Posterior vena cava (tissue), 2 donors: ENCODE measurements around the gene TMEM97. TPM values are rescaled to one million over a fixed set of nuclear protein-coding genes. Genes with fewer than 3 reads are reported as not detected.

Experiments used
- DNase-seq: peaks from one replicate; pipeline ENCODE4 v3.0.0-alpha.2; 2020; ENCODE audit warnings: low spot score
- intact Hi-C, 2 donors: fragments of 100-400 bp; cut with DNase I; formaldehyde crosslinking; loops; one replicate each; pipeline versions ENCODE4 v1.14.1 to v1.14.2; 2022 to 2023
- total RNA-seq, 2 donors: library from RNA; stranded (reverse); fragmentation: NEBNext Ultra II Directional; extraction: Animal tissue kit (Norgen Biotek cat#: 25700); gene quantifications; one replicate each; pipeline ENCODE4 v1.2.1, GENCODE V29; 2021
- donor health status: DM: yes; HTN: yes; CAD: no.
- donor health status: DM: yes; HTN: yes; CAD: no.

The TMEM97 gene
- total RNA-seq, 2 donors from 2014 or later = 2.7 to 4.3 TPM

DNA sequence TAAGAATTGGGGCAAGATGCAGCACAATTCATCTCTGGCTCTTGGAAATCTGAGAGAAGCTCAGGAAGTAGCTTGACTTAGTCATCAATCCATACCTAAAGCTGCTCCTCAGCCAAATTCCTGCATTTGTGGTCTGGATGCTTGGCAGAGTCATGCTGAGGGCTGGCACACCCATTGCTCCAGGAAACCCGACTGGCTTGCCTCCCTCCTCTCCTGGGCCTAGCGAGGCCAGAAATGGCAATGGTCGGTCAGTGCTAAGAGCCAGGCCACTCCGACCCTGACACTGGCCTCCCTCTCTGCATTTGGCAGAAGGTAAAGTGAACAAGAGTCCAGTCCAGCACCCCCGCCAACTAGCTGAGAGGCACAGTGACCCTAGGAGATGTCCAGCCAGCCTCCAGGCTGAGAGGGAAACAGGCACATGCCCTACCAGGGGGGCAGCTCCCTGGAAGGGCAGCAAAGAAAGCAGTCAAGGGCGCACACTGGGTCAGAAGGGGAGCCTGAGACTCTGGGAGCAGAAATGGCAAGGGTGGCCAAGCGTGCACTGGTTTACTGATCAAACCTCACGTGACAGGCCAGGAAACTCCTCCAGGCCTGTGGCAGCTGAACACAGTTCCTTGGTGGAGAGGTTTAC lies 28.4 kb downstream of the TMEM97 start:
- DNase-seq = peak; percentile 45
- intact Hi-C loops = no loop called here

GRCh38 chr17:28348979-28349378 lies 30.0 kb downstream of the TMEM97 start:
- intact Hi-C loops = no loop called here
- peak; percentile 25 for DNase-seq

DNA sequence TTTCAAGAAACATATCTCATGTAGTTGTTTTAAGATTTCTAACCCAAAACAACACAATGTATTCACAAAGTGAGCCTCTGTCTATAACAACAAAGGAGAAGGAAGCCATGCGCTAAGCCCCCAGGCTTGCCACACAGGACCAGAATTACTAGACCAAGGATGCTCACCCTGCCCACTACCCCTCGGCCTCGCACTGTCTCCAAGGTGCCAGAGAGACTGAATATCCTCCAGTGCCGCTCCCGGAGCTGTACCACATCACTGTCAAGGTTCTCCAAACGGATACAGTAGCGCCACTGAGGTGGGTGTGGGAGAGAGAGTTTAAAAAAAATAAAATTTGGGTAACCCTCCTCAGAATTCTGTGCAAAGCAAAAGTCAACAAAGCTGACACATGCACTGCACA lies 31.3 kb downstream of the TMEM97 start:
- peak; percentile 68 for DNase-seq
- intact Hi-C loops = no loop called here

GRCh38 chr17:28357061-28357900 lies 38.3 kb downstream of the TMEM97 start, which contains the start of gene POLDIP2:
Gene POLDIP2, minus strand, starts transcription at chr17:28357527. Its CDS starts 79 bp downstream, at chr17:28357448.
- intact Hi-C loops = no loop called here

DNA sequence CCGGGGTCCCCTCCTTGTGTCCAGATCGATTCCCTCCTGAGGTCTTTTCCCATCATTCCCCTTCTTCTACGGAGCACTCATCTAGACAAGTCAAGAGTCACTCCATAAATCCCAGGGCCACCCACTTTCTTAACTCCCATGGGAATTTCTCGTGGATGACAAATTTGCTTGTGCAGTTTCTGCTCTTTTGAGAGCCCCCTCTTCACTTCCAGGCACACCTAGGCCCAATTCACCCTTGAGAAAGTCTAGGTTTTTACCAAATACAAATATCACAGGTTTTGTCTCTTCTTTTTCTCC lies 38.8 kb downstream of the TMEM97 start:
- intact Hi-C loops = no loop called here
- DNase-seq = no peak

More at GRCh38 chr17:28357061-28357900, 38.3 kb downstream of the TMEM97 start, which contains the start of gene POLDIP2:
- DNase-seq = peak; percentile 99

GRCh38 chr17:28363186-28363585 lies 44.2 kb downstream of the TMEM97 start:
- intact Hi-C loops = no loop called here
- no peak for DNase-seq

DNA sequence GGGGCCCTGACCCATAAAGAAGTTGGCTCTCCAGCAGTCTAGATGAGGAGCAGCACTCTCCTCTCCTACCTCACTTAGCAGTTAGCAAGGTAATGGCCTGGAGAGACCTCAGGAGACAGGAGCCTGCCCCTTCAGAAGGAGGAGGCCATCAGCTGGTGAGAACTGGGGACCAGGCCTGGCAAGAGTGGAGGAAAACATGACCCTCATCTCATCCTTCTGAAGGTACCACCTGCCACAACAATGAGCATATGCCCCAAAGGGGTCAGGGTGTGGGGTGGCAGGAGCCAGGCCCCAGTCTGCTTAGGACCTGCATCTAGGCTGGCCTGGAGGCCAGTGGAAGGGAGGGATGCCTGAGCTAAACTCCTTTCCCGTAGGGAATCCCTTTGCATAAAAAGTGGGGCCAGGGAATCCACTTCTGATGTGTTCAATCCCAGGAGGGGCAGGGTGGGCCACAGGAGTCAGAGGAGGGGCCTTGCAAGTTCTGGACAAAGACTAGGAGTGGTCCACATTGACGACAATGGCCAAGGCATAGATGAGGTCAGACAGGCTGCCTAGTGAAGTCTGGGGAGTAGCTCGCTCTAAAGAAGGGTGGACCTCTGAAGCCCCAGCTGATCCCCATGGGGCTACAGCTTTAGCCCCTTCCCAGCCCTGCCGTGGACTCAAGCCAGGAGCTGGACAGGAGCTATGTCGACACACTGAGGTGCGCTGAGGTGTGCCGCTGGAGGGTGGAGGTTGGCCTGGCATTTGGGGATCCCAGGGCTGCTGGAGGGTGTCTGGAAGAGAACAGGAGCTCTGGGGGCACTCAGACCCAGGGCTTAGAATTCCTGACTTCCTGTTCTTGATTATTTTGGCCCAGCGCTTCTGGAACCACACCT lies 45.0 kb downstream of the TMEM97 start:
- intact Hi-C loops = loop anchor here in 1 of 2 donors (2.0 kb wide), 1 partner anchor 15 kb away; no protein-coding TSS in a partner anchor
- DNase-seq = peak; percentile 20

- intact Hi-C loops = loop anchor here in 1 of 2 donors (2.0 kb wide), 1 partner anchor 14 kb away; no protein-coding TSS in a partner anchor
- DNase-seq = peak; percentile 78
Observed at GRCh38 chr17:28364665-28365363, 45.8 kb downstream of the TMEM97 start, which contains the start of gene SEBOX. Gene SEBOX, minus strand, starts transcription at chr17:28365199. Its CDS starts 48 bp downstream, at chr17:28365151.

- peak; percentile 28 for DNase-seq
- intact Hi-C loops = loop anchor here in 1 of 2 donors (2.0 kb wide), 1 partner anchor 13 kb away; no protein-coding TSS in a partner anchor
Observed at GRCh38 chr17:28365487-28365886, 46.5 kb downstream of the TMEM97 start.

- intact Hi-C loops = no loop called here
- DNase-seq = no peak
Observed at GRCh38 chr17:28366605-28367004, 47.6 kb downstream of the TMEM97 start.

GRCh38 chr17:28367641-28368305 lies 48.8 kb downstream of the TMEM97 start:
- DNase-seq = peak; percentile 71
- intact Hi-C loops = no loop called here

GRCh38 chr17:28368306-28368831 lies 49.4 kb downstream of the TMEM97 start:
- intact Hi-C loops = no loop called here
- DNase-seq = peak; percentile 56

- intact Hi-C loops = no loop called here
- DNase-seq = peak; percentile 70
Observed at GRCh38 chr17:28368915-28369683, 50.1 kb downstream of the TMEM97 start.

GRCh38 chr17:28369684-28370034 lies 50.7 kb downstream of the TMEM97 start:
- intact Hi-C loops = no loop called here
- no peak for DNase-seq

GRCh38 chr17:28370035-28370743 lies 51.2 kb downstream of the TMEM97 start, which contains the start of gene VTN:
Gene VTN, minus strand, starts transcription at chr17:28370307. Its CDS starts 104 bp downstream, at chr17:28370203.
- peak; percentile 90 for DNase-seq
- intact Hi-C loops = no loop called here

- peak; percentile 8 for DNase-seq
- intact Hi-C loops = no loop called here
Observed at GRCh38 chr17:28370744-28371103, 51.7 kb downstream of the TMEM97 start.
